MM.1S (cell line): Measurements from ENCODE around the gene CPXM1.

Experiments
- DNase-seq: peaks from one replicate; pipeline ENCODE4 v3.0.0-alpha.2; 2015
- H2AFZ ChIP-seq: fragments of 300-600 bp; sonication (generic); 2 replicates; pipeline ENCODE4 v1.6.0; 2016; ENCODE audit warnings: antibody characterized with exemption, low read length
- H3F3A ChIP-seq: fragments of 300-600 bp; sonication (generic); 2 replicates; pipeline ENCODE4 v1.6.1; 2016; ENCODE audit warnings: mild to moderate bottlenecking, antibody characterized with exemption, low read length, moderate library complexity, mixed read lengths; ENCODE audit not compliant: insufficient read depth
- H3K27ac ChIP-seq: fragments of 300-600 bp; sonication (generic); 2 replicates; pipeline ENCODE4 v1.5.1; 2016; ENCODE audit warnings: mild to moderate bottlenecking, low read length
- H3K27me3 ChIP-seq: fragments of 300-600 bp; sonication (generic); replicated peaks from 2 replicates; pipeline ENCODE4 v1.6.0; 2016; ENCODE audit warnings: low read length; ENCODE audit not compliant: insufficient read depth
- H3K36me3 ChIP-seq: fragments of 300-600 bp; sonication (generic); replicated peaks from 2 replicates; pipeline ENCODE4 v1.6.1; 2016; ENCODE audit warnings: mild to moderate bottlenecking, low read length, mixed read lengths; ENCODE audit not compliant: insufficient read depth
- H3K4me1 ChIP-seq: fragments of 300-600 bp; sonication (generic); 2 replicates; pipeline ENCODE4 v1.6.1; 2016; ENCODE audit warnings: low read length, mixed read lengths
- H3K4me2 ChIP-seq: fragments of 300-600 bp; sonication (generic); 2 replicates; pipeline ENCODE4 v1.6.0; 2016; ENCODE audit warnings: low read depth, low read length
- H3K4me3 ChIP-seq: fragments of 300-600 bp; sonication (generic); 2 replicates; pipeline ENCODE4 v1.5.1; 2016; ENCODE audit warnings: low read length, mixed read lengths
- H3K79me2 ChIP-seq: fragments of 300-600 bp; sonication (generic); 2 replicates; pipeline ENCODE4 v1.6.1; 2016; ENCODE audit warnings: mixed run types, low read length, mixed read lengths
- H3K9ac ChIP-seq: fragments of 300-600 bp; sonication (generic); 2 replicates; pipeline ENCODE4 v1.6.1; 2016; ENCODE audit warnings: low read length, mixed read lengths
- H3K9me2 ChIP-seq: fragments of 300-600 bp; sonication (generic); replicated peaks from 2 replicates; pipeline ENCODE4 v1.6.1; 2016; ENCODE audit warnings: mild to moderate bottlenecking, low read length, mixed read lengths; ENCODE audit not compliant: insufficient read depth
- H3K9me3 ChIP-seq: fragments of 300-600 bp; sonication (generic); replicated peaks from 2 replicates; pipeline ENCODE4 v1.6.1; 2016; ENCODE audit warnings: mild to moderate bottlenecking, low read length, mixed read lengths; ENCODE audit not compliant: insufficient read depth
- H4K20me1 ChIP-seq: fragments of 300-600 bp; sonication (generic); 2 replicates; pipeline ENCODE4 v1.6.1; 2016; ENCODE audit warnings: mild to moderate bottlenecking, low read length, moderate library complexity, mixed read lengths; ENCODE audit not compliant: insufficient read depth
- CTCF ChIP-seq: fragments of 300-600 bp; sonication (generic); IDR thresholded peaks from 2 replicates; pipeline ENCODE4 v1.5.1; 2016; ENCODE audit warnings: antibody characterized with exemption, low read length, mixed read lengths
- EZH2 ChIP-seq: fragments of 300-600 bp; sonication (generic); optimal IDR thresholded peaks from 2 replicates; pipeline ENCODE3; 2017; ENCODE audit warnings: low read depth, mild to moderate bottlenecking, antibody characterized with exemption, low read length, mixed read lengths
- EZH2phosphoT487 ChIP-seq: fragments of 300-600 bp; sonication (generic); IDR thresholded peaks from 2 replicates; pipeline ENCODE4 v1.6.1; 2018; ENCODE audit warnings: antibody characterized with exemption, low read length

CPXM1 gene

GRCh38 chr20:2760952-2761305 lies 39.5 kb downstream of the CPXM1 start:
- H3K4me3 ChIP-seq = no peak overlapping the region
- no peak overlapping the region for H3K9ac ChIP-seq
- H3K4me1 ChIP-seq = no peaks in the 10 kb centered on the region
- no peaks in the 10 kb centered on the region for H3F3A ChIP-seq
- TF ChIP-seq EZH2 (no peak), CTCF (no peak), EZH2phosphoT487 (no peak)
- no peak overlapping the region for H3K27ac ChIP-seq
- no peaks in the 10 kb centered on the region for H4K20me1 ChIP-seq
- H3K36me3 ChIP-seq = no peaks in the 10 kb centered on the region
- no peak for DNase-seq
- H3K27me3 ChIP-seq = no peaks in the 10 kb centered on the region
- H3K79me2 ChIP-seq = no peaks in the 10 kb centered on the region
- H3K9me3 ChIP-seq = no peaks in the 10 kb centered on the region
- no peak overlapping the region for H2AFZ ChIP-seq
- H3K9me2 ChIP-seq = no peaks in the 10 kb centered on the region
- H3K4me2 ChIP-seq = no peak overlapping the region

- no peaks in the 10 kb centered on the region for H3K79me2 ChIP-seq
- no peak overlapping the region for H3K9ac ChIP-seq
- H3K27me3 ChIP-seq = 0 out of 2 replicates have a peak, but pooled peaks cover 3% of the 10 kb centered on the region
- no peak overlapping the region for H3K4me3 ChIP-seq
- no peak overlapping the region for H3K4me2 ChIP-seq
- no peak overlapping the region for H2AFZ ChIP-seq
- H3K36me3 ChIP-seq = no peaks in the 10 kb centered on the region
- no peaks in the 10 kb centered on the region for H4K20me1 ChIP-seq
- H3K9me3 ChIP-seq = no peaks in the 10 kb centered on the region
- DNase-seq = no peak
- no peak overlapping the region for H3K27ac ChIP-seq
- no peaks in the 10 kb centered on the region for H3F3A ChIP-seq
- H3K9me2 ChIP-seq = no peaks in the 10 kb centered on the region
- no peaks in the 10 kb centered on the region for H3K4me1 ChIP-seq
- TF ChIP-seq EZH2phosphoT487 (no peak), EZH2 (no peak), CTCF (no peak)
Observed at GRCh38 chr20:2760297-2760951, 40.0 kb downstream of the CPXM1 start.

GRCh38 chr20:2759603-2760296 lies 40.7 kb downstream of the CPXM1 start:
- Histone ChIP-seq H3K4me3 (no peak overlapping the region), H3K27me3 (peaks cover 7% of the 10 kb centered on the region), H3K9ac (no peak overlapping the region), H2AFZ (no peak overlapping the region), H3F3A (no peaks in the 10 kb centered on the region), H3K9me2 (no peaks in the 10 kb centered on the region), H3K4me1 (no peaks in the 10 kb centered on the region), H3K4me2 (no peak overlapping the region), H3K27ac (no peak overlapping the region), H3K36me3 (no peaks in the 10 kb centered on the region), H3K79me2 (no peaks in the 10 kb centered on the region), H4K20me1 (no peaks in the 10 kb centered on the region), H3K9me3 (no peaks in the 10 kb centered on the region)
- no peak for DNase-seq
- TF ChIP-seq CTCF (no peak), EZH2 (no peak), EZH2phosphoT487 (no peak)
